Breast epithelium (tissue), 4 donors: ENCODE measurements around the gene CKS1B. TPM values are rescaled to one million over a fixed set of nuclear protein-coding genes. Genes with fewer than 3 reads are reported as not detected.

Source experiments
- DNase-seq, 2 donors: peaks; one replicate each; pipeline ENCODE4 v3.0.0-alpha.2; 2019; ENCODE audit warnings: low spot score in 2 of 2
- H3K27ac ChIP-seq, 2 donors: fragments of 200-600 bp; sonication (generic) in 1 of 2; one replicate each; pipeline ENCODE4 v1.5.1; 2016 to 2019; ENCODE audit warnings: mild to moderate bottlenecking in 1 of 2
- H3K27me3 ChIP-seq, 2 donors: fragments of 200-600 bp; sonication (generic) in 1 of 2; one replicate each; pipeline versions ENCODE4 v1.5.1 to v1.6.0; 2017 to 2019; ENCODE audit warnings: control low read depth in 1 of 2, mild to moderate bottlenecking in 1 of 2
- H3K36me3 ChIP-seq: fragments of 200-600 bp; one replicate; pipeline ENCODE4 v1.5.1; 2019
- H3K4me1 ChIP-seq, 2 donors: fragments of 200-600 bp; sonication (generic); one replicate each; pipeline ENCODE4 v1.5.1; 2016 to 2019; ENCODE audit warnings: control low read depth in 1 of 2
- H3K4me3 ChIP-seq, 3 donors: fragments of 200-600 bp; sonication (generic); 1 replicate in 2 of 3; 2 replicates in 1 of 3; pipeline ENCODE4 v1.5.1; 2016 to 2019; ENCODE audit warnings: mild to moderate bottlenecking in 3 of 3, moderate library complexity in 2 of 3
- H3K9me3 ChIP-seq, 2 donors: fragments of 200-600 bp; sonication (generic) in 1 of 2; one replicate each; pipeline ENCODE4 v1.5.1; 2016 to 2019; ENCODE audit warnings: control low read depth in 1 of 2
- POLR2A ChIP-seq: fragments of 450-650 bp; IDR thresholded peaks from one replicate; pipeline ENCODE4 v1.6.1; 2016; ENCODE audit warnings: antibody characterized with exemption, mild to moderate bottlenecking, moderate library complexity
- POLR2AphosphoS5 ChIP-seq, 3 donors: sonication (generic); formaldehyde crosslinking; IDR thresholded peaks; one replicate each; pipeline ENCODE4 v1.6.1; 2017; ENCODE audit warnings: antibody characterized with exemption in 3 of 3
- intact Hi-C: fragments of 100-400 bp; cut with DNase I; formaldehyde crosslinking; loops from one replicate; pipeline ENCODE4 v1.15.1; 2023; ENCODE audit warnings: low total_unique reads
- total RNA-seq, 3 donors: library from RNA; depleted of rRNA; stranded (reverse); fragments of >200 nt; gene quantifications; one replicate each; pipeline ENCODE4 v1.1.0, GENCODE V29; 2016
- TF ChIP-seq, protein P1 (sequence below), 3 donors: fragments of 450-650 bp; IDR thresholded peaks; one replicate each; pipeline ENCODE4 v1.5.1; 2016 to 2017; ENCODE audit warnings: antibody characterized with exemption in 3 of 3, mild to moderate bottlenecking in 3 of 3, moderate library complexity in 3 of 3

CKS1B gene
- total RNA-seq, 3 donors from 2014 or later: 44.6 to 104 (median 47.3) TPM

DNA sequence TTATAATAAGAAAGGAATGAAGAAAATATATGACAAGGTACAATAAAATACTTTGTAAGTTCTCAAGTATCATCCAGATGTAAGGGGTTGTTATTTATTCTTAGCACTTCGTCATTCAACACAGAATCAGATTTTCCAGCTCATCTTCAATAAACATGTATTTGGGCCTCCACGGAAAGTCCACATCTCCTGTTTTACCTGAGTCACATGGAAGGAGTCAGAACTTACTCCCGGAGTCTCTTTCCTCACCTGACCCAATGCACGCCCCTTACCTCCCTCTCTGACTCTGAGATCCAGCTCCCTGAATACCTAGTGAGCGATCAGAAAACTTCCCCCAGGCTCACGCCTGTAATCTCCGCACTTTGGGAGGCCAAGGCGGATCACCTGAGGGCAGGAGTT is 36.5 kb upstream of the CKS1B start:
- no peak for DNase-seq
- Histone ChIP-seq H3K9me3 (no peaks in the 10 kb centered on the region), H3K4me1 (peaks cover 0 to 5% of the 10 kb centered on the region in 2 donors), H3K27ac (peak overlapping the region; percentile 97 to 98), H3K4me3 (peak overlapping the region; percentile 67 to 75 (median 69)), H3K36me3 (no peaks in the 10 kb centered on the region), H3K27me3 (no peaks in the 10 kb centered on the region)
- TF ChIP-seq, protein P1, sequence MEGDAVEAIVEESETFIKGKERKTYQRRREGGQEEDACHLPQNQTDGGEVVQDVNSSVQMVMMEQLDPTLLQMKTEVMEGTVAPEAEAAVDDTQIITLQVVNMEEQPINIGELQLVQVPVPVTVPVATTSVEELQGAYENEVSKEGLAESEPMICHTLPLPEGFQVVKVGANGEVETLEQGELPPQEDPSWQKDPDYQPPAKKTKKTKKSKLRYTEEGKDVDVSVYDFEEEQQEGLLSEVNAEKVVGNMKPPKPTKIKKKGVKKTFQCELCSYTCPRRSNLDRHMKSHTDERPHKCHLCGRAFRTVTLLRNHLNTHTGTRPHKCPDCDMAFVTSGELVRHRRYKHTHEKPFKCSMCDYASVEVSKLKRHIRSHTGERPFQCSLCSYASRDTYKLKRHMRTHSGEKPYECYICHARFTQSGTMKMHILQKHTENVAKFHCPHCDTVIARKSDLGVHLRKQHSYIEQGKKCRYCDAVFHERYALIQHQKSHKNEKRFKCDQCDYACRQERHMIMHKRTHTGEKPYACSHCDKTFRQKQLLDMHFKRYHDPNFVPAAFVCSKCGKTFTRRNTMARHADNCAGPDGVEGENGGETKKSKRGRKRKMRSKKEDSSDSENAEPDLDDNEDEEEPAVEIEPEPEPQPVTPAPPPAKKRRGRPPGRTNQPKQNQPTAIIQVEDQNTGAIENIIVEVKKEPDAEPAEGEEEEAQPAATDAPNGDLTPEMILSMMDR (IDR thresholded peaks at IDR 0.05): no peak
- TF ChIP-seq POLR2AphosphoS5 (IDR thresholded peaks at IDR 0.05) (no peak), POLR2A (no peak)
- intact Hi-C loops: loop anchor here (10.0 kb wide), 1 partner anchor 383 kb away; the partner anchor contains the start of gene UBE2Q1

DNA sequence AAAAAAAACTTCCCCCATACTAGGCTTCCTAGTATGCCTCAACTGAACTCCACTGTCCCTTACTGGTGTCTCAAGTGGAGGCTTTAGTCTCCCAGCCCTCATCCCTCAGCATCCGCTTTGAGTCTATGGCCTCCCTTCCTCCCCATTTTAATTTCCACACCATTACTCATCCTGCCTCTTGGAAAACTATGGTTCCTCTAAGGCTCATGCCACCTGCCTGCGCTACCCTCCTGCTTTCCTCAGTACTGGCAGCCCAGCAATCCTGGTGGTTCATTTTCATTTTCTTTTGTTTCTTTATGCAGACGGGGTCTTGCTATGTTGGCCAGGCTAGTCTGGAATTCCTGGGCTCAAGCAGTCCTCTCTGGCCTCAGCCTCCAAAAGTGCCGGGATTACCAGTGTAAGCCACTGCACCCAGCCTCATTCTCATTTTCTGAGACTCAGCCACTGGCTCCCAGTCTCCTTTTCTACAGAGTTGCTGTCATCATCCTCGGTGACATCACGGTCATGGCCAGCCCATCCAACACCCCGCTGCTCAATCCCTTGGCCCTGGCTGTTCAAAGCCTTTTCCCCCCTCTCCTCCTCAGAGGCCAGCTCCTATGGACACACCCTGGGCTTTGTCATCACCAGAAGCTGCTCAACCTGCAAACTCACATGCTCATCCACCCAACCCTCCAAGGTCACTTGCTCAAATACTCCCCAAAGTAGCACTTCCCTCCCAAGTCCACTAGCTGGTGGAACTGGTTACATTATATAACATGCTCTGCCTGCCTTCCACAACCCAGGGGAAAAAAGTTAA is 35.7 kb upstream of the CKS1B start:
- DNase-seq: no peak
- Histone ChIP-seq H3K27ac (peak overlapping the region; percentile 97 to 98), H3K27me3 (no peaks in the 10 kb centered on the region), H3K36me3 (no peaks in the 10 kb centered on the region), H3K9me3 (no peaks in the 10 kb centered on the region), H3K4me3 (no peak overlapping the region), H3K4me1 (peaks cover 3 to 5% of the 10 kb centered on the region in 2 donors)
- TF ChIP-seq POLR2AphosphoS5 (IDR thresholded peaks at IDR 0.05) (no peak), POLR2A (no peak)
- TF ChIP-seq, protein P1 (IDR thresholded peaks at IDR 0.05): no peak
- intact Hi-C loops: loop anchor here (10.0 kb wide), 1 partner anchor 384 kb away; the partner anchor contains the start of gene UBE2Q1

DNA sequence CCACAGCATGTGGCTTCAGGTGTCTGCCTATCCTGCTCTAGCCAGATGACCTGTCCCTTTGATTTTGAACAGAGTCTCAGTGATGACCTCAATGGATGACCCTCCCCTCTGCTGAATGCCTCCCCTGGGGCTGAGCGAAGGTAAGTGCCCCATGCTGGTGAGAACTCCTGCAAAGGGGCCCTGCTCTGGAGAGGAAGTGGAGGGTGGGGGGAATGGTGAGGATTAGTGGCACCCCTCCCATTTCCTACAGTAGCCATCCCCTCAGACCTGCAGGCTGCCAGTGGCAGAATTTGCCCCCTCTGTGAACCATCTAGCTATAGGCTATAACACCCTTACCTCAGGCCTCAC is 34.3 kb upstream of the CKS1B start:
- H3K27ac ChIP-seq: peak overlapping the region in 1 of 2 donors; percentile 82
- H3K36me3 ChIP-seq: no peaks in the 10 kb centered on the region
- H3K4me3 ChIP-seq: no peak overlapping the region
- H3K4me1 ChIP-seq: peaks cover 4 to 5% of the 10 kb centered on the region in 2 donors
- intact Hi-C loops: no loop called here
- H3K9me3 ChIP-seq: no peaks in the 10 kb centered on the region
- no peak for DNase-seq
- H3K27me3 ChIP-seq: no peaks in the 10 kb centered on the region
- TF ChIP-seq, protein P1 (IDR thresholded peaks at IDR 0.05): no peak
- TF ChIP-seq POLR2AphosphoS5 (IDR thresholded peaks at IDR 0.05) (no peak), POLR2A (no peak)

DNA sequence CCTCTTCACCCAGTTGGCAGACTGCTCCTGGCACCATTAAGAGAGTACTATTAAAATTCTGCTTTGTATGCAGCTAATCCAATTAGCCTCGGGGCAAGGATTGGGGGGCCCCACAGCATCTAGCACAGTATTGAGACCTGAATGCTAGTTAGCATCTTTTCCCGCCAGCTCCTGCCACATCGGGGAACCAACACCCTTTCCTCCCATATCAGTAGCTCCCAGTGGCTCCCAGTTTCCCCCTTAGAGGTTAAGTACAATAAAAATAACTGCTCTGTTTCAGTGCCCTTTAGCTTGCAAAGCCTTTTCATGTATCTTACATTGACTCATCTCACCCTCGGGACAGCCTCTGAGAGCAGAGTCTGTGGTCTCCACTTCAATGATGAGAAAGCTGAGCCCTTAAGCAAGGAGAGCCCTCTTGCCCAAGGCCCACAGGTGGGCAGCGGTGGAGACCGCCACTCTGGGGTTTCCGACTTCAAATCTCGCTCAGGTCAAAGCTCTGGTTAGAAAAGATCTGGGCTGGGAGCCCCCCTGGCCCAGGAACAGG is 33.8 kb upstream of the CKS1B start:
- H3K9me3 ChIP-seq: no peaks in the 10 kb centered on the region
- intact Hi-C loops: no loop called here
- no peaks in the 10 kb centered on the region for H3K36me3 ChIP-seq
- H3K27ac ChIP-seq: peak overlapping the region; percentile 65 to 82
- peaks cover 4 to 5% of the 10 kb centered on the region in 2 donors for H3K4me1 ChIP-seq
- no peak for DNase-seq
- H3K4me3 ChIP-seq: no peak overlapping the region
- H3K27me3 ChIP-seq: no peaks in the 10 kb centered on the region
- TF ChIP-seq, protein P1 (IDR thresholded peaks at IDR 0.05): no peak
- no peak for TF ChIP-seq POLR2A
- TF ChIP-seq POLR2AphosphoS5 (IDR thresholded peaks at IDR 0.05): no peak

DNA sequence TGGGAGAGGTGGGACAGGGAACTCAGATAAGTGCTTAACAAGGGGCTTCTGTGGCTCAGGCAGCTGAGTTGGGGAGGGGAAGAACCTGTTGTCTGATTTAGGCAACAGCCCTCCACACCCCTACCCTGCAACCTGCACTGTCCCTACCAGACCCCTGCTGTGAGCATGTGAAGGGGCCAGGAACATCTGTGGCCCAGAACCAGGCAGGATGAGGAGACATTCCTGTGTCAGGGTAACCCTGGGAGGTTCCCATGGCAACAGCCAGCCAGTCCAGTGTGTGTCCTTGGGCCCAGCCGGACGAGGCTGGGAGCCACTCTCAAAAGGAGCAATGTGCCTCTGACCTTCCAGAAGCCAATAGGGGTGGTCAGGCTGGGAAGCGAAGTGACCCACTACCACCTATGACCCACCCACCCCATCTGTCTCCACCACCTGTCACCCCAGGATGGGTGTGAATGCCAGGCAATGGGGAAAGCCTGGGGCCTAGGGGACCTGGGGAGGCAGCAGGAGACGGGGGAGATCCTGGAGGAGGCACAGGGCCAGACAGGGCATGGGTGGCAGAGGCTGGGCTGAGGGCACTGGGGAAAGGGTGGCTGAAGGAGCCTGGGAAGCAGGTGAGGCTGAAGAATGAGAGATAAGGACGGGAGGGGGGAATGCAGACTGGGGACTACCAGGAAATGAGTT is 33.0 kb upstream of the CKS1B start:
- no peak for DNase-seq
- H3K9me3 ChIP-seq: no peaks in the 10 kb centered on the region
- peaks cover 4 to 5% of the 10 kb centered on the region in 2 donors for H3K4me1 ChIP-seq
- peak overlapping the region; percentile 65 to 82 for H3K27ac ChIP-seq
- H3K36me3 ChIP-seq: no peaks in the 10 kb centered on the region
- TF ChIP-seq, protein P1 (IDR thresholded peaks at IDR 0.05): no peak
- TF ChIP-seq POLR2A (no peak), POLR2AphosphoS5 (IDR thresholded peaks at IDR 0.05) (no peak)
- intact Hi-C loops: no loop called here
- H3K27me3 ChIP-seq: no peaks in the 10 kb centered on the region
- H3K4me3 ChIP-seq: no peak overlapping the region
